GM10248 (cell line): ENCODE data around the gene TXNRD2.
"Not testable (repeated sequence)": the region's sequence is repeated elsewhere in the genome, so short reads cannot be mapped to it uniquely, and the experiment has no call there.

Experiments
- CTCF ChIA-PET: fragments of 300-600 bp; sonication (Branson Sonifier 250); formaldehyde crosslinking; extraction: SDS; loops from one replicate; lab custom pipeline; 2021; ENCODE audit warnings: antibody characterized with exemption; lab: Yijun Ruan, JAX
- POLR2A ChIA-PET: fragments of 350-650 bp; sonication (Branson Sonifier 250); formaldehyde crosslinking; extraction: SDS; loops from one replicate; lab custom pipeline; 2020; ENCODE audit warnings: antibody characterized with exemption; lab: Yijun Ruan, JAX
- DNase-seq: peaks from one replicate; pipeline ENCODE4 v3.0.0; 2012; ENCODE audit errors: extremely low spot score
- TF ChIP-seq, protein P1 (sequence below): IDR thresholded peaks from 2 replicates; pipeline ENCODE4 v1.5.1; 2012; ENCODE audit warnings: mild to moderate bottlenecking, low read depth; ENCODE audit errors: extremely low read depth, missing control alignments, control extremely low read depth

Gene TXNRD2

DNA sequence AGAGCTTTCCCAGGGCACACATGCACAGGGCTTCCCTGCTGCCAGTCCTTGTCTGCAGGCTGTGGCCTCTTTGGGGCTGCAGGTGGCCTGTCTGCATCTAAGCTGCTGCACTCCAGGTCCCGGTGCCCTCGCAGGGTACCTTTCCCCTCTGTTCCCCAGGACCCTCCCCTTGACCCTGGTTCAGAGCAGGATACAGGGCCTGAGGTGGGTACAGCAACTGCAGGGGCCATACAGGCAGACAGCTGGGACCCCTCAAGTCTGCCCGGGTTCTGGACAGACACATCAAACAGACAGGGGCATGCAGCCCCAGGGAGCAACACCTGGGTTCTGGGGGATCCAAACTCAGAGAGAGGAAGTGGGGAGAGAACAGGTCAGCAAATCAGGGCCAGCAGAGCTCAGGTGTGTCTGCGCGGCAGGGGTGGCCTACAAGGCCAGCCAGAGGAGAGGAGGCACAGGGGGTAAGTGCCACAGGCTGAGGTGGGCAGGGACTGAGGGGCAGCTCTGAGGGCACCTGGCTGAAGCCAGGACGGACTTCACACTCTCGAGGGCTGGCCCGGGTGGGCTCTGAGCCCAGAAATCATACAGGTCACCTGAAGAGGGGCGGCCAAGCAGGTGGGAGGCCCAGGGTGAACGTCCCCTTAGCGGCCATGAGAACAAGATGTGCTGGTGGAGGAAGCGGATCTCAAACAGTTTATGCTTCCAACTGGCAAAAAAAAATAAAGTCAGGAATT is 29.9 kb downstream of the TXNRD2 start:
- DNase-seq, result no peak
- TF ChIP-seq, protein P1, sequence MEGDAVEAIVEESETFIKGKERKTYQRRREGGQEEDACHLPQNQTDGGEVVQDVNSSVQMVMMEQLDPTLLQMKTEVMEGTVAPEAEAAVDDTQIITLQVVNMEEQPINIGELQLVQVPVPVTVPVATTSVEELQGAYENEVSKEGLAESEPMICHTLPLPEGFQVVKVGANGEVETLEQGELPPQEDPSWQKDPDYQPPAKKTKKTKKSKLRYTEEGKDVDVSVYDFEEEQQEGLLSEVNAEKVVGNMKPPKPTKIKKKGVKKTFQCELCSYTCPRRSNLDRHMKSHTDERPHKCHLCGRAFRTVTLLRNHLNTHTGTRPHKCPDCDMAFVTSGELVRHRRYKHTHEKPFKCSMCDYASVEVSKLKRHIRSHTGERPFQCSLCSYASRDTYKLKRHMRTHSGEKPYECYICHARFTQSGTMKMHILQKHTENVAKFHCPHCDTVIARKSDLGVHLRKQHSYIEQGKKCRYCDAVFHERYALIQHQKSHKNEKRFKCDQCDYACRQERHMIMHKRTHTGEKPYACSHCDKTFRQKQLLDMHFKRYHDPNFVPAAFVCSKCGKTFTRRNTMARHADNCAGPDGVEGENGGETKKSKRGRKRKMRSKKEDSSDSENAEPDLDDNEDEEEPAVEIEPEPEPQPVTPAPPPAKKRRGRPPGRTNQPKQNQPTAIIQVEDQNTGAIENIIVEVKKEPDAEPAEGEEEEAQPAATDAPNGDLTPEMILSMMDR, result no peak
- ChIA-PET CTCF (interaction anchor here (1.0 to 10.6 kb wide), 11 partner anchors 8 to 188 kb away, joined by 3 to 189 read pairs (median 9); partner anchors contain the start of gene GP1BB), POLR2A (no interaction called here)

DNA sequence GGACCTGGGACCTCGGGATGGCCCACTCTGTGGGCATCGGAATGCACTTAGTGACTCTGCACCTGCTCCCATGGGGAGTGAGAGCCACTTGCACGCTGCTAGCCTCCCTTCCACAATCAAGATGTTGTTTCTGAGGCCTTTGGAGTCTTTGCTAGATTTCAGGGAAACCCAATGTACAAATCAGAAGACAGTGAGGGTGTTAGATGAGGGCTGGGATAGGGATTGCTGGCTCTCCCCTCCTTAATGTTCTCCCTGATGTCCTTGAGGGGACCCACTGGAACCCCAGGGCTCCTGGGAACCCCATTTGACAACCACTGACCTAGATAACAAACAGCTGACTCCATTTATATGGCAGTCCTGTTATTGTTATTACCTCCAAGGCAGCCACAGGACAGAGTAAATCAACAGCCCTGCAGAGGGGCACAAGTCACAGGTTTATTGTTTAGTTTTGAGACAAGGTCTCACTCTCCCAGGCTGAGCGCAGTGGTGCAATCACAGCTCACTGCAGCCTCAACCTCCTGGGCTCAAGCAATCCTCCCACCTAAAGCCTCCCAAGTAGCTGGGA is 31.4 kb downstream of the TXNRD2 start:
- CTCF ChIA-PET, result interaction anchor here (0.5 to 10.6 kb wide), 47 partner anchors 9 to 778 kb away, joined by 3 to 189 read pairs (median 4); no protein-coding TSS in a partner anchor
- TF ChIP-seq, protein P1, result no peak
- POLR2A ChIA-PET, result no interaction called here
- no peak for DNase-seq

DNA sequence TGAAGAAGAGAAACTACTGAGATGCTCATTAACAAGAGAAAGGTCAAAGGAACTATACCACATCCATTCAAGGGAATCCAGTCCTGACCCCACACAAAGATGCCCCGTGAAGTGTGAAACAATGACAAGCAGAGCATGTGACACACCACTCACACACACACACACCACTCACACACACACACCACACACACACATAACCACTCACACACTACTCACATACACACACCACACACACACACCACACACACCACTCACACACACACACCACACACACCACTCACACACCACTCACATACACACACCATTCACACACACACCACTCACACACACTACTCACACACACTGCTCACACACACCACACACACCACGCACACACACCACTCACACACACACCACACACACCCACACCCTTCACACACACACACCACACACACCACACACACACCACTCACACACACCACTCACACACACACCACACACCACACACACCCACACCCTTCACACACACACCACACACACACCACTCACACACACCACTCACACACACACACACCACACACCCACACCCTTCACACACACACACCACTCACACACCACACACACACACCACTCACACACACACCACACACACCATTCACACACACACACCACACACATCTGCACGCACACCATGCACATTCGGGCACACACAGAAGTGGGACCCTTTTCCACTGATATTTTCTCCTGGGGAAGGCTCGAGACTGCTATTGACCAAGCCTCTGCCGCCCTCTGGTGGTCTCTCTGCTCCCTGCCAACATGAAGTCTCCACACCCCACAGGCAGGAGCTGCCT is 32.1 kb downstream of the TXNRD2 start:
- peak; percentile 88 for DNase-seq
- CTCF ChIA-PET, result interaction anchor here (0.5 to 10.6 kb wide), 47 partner anchors 8 to 778 kb away, joined by 3 to 189 read pairs (median 4); no protein-coding TSS in a partner anchor
- POLR2A ChIA-PET, result no interaction called here
- TF ChIP-seq, protein P1, result peak; percentile 97

DNA sequence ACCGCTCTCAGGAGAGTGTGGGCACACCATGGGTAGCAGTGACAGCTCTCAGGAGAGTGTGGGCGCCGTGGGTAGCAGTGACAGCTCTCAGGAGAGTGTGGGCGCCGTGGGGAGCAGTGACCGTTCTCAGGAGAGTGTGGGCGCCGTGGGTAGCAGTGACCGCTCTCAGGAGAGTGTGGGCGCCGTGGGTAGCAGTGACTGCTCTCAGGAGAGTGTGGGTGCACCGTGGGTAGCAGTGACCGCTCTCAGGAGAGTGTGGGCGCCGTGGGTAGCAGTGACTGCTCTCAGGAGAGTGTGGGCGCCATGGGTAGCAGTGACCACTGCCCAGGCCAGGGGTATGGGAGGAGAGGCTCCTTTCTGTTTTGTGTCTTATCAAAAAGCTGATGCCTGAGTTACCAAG is 33.7 kb downstream of the TXNRD2 start:
- POLR2A ChIA-PET, DNase-seq: not testable (repeated sequence)
- CTCF ChIA-PET, result interaction anchor here (1.0 to 1.1 kb wide), 3 partner anchors 9 to 177 kb away, joined by 3 to 5 read pairs (median 4); no protein-coding TSS in a partner anchor

DNA sequence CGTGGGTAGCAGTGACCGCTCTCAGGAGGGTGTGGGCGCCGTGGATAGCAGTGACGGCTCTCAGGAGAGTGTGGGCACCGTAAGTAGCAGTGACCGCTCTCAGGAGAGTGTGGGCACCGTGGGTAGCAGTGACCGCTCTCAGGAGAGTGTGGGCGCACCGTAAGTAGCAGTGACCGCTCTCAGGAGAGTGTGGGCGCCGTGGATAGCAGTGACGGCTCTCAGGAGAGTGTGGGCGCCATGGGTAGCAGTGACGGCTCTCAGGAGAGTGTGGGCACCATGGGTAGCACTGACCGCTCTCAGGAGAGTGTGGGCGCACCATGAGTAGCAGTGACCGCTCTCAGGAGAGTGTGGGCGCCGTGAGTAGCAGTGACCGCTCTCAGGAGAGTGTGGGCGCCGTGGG is 34.8 kb downstream of the TXNRD2 start:
- DNase-seq, POLR2A ChIA-PET: not testable (repeated sequence)
- CTCF ChIA-PET, result interaction anchor here (6.8 kb wide), 1 partner anchor 176 kb away, joined by 46 read pairs; no protein-coding TSS in a partner anchor

DNA sequence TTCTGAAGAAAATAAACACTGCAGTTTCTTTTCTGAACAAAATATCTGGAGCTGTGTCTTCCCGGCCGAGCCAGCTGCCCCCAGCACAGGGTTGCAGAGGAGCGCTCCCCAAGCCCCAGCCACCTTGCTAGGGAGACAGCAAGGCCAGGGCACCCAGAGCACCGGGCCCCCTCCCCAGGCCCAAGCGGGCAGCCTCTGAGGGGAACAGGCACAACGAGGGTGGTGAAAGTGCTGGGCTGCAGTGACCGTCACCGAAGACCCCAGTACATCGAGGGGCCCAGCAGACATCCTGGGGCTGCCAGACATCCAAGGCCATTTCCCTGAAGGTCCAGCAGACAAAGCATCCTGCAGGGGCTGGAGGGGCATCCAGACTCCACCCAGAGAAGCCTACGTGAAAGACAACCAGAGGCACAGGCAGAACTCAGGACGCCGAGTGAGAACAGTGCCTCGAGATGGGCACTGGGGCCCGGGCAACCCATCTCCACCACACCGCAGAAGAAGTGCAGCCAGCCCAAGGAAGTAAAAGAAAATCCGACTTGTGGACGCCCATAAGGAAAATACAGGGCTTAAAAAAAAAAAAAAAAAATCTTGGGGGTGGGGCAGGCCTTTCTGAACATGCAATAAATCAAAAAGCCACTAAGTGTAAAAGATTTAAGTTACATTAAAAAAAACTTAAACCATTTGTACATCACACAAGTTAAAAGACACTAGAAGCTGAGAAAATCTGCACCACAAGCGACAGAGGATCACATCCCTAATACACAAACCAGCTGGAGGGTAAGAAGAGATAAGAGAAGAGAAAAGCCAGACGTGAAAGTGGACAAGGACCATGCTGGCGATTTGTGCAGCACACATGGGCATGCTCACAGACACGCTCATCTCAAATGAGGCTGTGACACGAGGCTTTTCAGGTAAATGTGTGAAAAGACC is 36.0 kb downstream of the TXNRD2 start:
- ChIA-PET POLR2A (no interaction called here), CTCF (interaction anchor here (1.6 to 6.8 kb wide), 2 partner anchors 149 to 175 kb away, joined by 3 to 46 read pairs; no protein-coding TSS in a partner anchor)
- no peak for DNase-seq
- TF ChIP-seq, protein P1, result no peak
